ENCODE measurements around the gene MAP3K7CL. TPM values are rescaled to one million over a fixed set of nuclear protein-coding genes. Genes with fewer than 3 reads are reported as not detected.

Gene MAP3K7CL
- polyA plus RNA-seq, 10 donors = 45.2 to 110 (median 72.3) TPM

GRCh38 chr21:29193072-29193471 lies 62.6 kb downstream of the MAP3K7CL start:
- DNase-seq = peak in 1 of 3 donors; percentile 52

DNA sequence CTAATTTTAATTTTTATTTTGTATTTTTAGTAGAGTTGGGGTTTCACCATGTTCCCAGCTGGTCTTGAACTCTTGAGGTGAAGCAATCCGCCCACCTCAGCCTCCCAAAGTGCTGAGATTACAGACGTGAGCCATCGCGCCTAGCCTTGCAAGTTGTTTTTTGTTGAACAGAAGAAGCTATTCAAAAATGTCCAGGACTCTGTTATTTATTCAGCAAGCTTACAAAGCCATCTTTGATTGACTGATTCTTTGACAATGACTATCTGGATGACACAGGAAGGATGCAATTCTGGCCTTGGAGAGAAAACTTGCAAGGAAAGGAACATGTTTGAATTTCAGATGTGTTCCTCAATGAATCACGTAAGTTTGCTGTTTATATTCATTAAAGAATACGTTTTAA lies 63.5 kb downstream of the MAP3K7CL start:
- DNase-seq = no peak

GRCh38 chr21:29194342-29194741 lies 63.9 kb downstream of the MAP3K7CL start:
- no peak for DNase-seq

- DNase-seq = no peak
These were observed 64.4 kb downstream of the MAP3K7CL start for GRCh38 chr21:29194847-29195246.

- DNase-seq = peak in 2 of 3 donors; percentile 61 to 79
These were observed 65.7 kb downstream of the MAP3K7CL start for GRCh38 chr21:29195981-29196669.

DNA sequence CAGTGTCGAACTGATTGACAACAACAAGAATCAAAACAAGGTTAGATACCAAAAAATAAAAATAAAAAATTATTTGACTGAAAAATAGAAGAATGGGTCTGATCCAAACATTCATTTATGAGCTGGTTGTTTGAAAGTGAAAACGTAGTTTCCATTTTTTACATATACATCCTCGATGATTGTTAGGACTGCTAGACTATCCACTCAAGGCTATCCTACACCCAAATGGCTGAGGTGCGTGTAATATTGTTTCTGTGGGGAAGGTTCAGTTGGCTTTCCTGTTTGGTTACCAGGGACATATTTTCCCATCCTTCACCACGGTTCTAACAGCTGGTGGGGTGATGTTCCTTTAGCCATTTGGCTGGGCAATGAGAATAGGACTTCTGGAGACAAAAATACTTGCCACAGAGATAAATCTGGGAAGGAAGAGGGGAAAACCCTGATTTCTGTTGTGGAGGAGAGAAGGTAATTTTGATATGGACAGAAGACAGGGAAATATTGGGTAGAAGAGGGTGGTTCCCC lies 66.3 kb downstream of the MAP3K7CL start:
- DNase-seq = no peak

DNA sequence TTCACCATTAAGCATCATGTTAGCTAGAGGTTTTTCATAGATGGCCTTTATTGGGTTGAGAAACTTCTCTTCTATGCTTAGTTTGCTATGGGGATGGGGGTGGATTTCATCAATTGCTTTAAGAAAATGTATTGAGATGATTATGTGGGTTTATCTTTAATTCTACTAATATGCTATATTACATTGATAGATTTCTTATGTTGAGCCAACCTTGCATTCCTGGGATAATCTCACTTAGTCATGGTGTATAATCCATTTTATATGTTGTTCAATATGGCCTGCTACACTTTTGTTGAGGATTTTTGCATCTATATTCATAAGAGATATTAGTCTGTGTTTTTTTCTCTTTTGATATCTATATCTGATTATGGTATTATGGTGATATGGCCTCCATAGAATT lies 70.7 kb downstream of the MAP3K7CL start:
- DNase-seq = no peak

DNA sequence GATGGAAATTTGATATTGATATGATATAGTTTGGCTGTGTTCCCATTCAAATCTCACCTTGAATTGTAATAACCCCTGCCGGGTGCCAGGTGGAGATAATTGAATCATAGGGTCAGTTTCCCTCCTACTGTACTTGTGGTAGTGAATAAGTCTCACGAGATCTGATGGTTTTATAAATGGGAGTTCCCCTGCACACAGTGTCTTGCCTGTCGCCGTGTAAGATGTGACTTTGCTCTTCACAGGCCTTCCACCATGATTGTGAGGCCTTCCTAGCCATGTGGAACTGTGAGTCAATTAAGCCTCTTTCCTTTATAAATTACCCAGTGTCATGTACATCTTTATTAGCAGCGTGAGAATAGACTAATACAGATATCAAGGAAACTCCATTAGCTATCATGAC lies 74.6 kb downstream of the MAP3K7CL start:
- DNase-seq = no peak

GRCh38 chr21:29205988-29206387 lies 75.5 kb downstream of the MAP3K7CL start:
- no peak for DNase-seq

GRCh38 chr21:29206445-29206844 lies 76.0 kb downstream of the MAP3K7CL start:
- no peak for DNase-seq

DNA sequence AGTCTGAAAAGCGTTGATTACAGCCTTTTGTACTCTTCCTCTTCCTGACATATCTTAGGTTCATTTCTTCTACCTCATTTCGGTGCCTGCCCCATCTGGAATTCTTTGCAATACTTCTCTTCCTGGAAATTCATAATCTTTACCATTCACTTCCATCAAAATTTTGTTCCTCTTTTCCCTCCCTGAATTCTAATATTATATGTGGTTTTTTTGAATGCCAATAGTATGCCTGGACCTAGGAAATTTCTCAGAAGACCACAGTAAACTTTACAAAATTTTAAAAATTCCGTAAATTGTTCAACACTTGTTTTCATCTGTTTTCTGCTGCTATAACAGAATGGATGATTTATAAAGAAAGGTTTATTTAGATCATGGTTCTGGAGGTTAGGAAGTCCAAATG lies 76.8 kb downstream of the MAP3K7CL start:
- DNase-seq = no peak

GRCh38 chr21:29208044-29208681 lies 77.7 kb downstream of the MAP3K7CL start:
- DNase-seq = no peak

GRCh38 chr21:29208682-29209059 lies 78.2 kb downstream of the MAP3K7CL start:
- peak; percentile 54 to 83 (median 78) for DNase-seq

- peak in 1 of 3 donors; percentile 38 for DNase-seq
These were observed 79.3 kb downstream of the MAP3K7CL start for GRCh38 chr21:29209696-29210095.

GRCh38 chr21:29211205-29211604 lies 80.8 kb downstream of the MAP3K7CL start:
- DNase-seq = no peak

DNA sequence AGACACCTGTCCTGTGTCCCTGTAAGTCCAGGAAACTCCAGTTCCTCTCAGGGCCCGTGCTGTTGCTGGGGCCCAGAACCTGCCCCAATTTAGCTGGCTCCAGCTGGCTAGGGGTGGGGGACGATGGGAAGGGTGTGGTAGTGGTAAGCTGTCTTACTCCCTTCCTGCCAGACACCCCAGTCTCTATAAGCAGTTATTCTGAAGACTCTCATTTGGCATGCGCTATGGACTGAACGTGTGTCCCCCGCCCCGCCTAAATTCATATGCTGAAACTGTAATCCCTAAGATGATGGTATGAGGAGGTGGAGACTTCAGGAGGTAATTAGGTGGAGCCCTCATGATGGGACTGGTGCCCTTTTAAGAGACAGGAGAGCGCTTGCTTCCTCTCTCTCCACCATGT lies 82.0 kb downstream of the MAP3K7CL start:
- DNase-seq = no peak

DNA sequence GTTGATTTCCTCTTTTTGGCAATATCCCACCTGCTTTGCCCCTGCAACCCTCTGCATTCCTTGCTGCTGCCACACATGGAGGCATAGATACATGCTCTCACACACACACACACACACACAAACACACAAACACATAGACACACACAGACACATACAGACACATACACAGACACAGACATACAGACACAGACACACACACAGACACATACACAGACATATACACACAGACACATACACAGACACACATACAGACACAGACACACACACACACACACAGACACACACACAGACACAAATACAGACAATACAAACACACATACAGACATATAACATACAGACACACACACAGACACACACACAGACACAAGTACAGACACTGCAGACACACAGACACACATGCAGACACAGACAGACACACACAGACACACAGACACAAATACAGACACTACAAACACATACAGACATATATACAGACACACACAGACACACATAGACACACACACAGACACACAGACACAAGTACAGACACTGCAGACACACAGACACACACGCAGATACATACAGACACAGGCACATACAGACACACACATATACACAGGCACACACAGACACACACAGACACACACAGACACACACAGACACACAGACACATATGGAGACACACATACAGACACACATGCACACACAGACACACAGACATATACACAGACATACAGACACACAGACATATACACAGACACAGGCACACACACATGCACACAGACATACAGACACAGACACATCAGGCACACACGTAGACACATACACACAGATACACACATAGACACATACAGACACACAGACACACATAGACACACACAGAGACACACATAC lies 83.3 kb downstream of the MAP3K7CL start:
- no peak for DNase-seq

DNA sequence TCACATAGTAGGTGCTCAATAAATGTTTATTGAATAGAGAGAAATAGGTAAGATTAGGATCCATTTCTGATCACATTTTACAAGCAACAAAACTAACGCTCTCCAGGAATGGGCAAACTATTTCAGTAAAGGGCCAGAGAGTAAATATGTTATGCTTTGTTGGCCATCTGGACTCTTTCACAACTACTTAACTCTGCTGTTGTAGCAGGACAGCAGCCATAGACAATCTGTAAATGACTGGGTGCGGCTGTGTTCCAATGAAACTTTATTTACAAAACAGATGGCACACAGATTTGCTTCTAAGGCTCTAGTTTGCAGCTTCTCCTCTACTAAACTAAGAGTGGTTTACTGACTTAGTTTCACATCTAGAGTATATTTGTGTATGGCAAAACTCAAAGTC lies 85.3 kb downstream of the MAP3K7CL start:
- DNase-seq = no peak

GRCh38 chr21:29217818-29218291 lies 87.4 kb downstream of the MAP3K7CL start:
- peak in 2 of 3 donors; percentile 83 to 95 for DNase-seq

GRCh38 chr21:29218749-29219148 lies 88.3 kb downstream of the MAP3K7CL start:
- no peak for DNase-seq

GRCh38 chr21:29219165-29219770 lies 88.8 kb downstream of the MAP3K7CL start:
- peak in 1 of 3 donors; percentile 29 for DNase-seq

- DNase-seq = peak in 1 of 3 donors; percentile 77
These were observed 90.9 kb downstream of the MAP3K7CL start for GRCh38 chr21:29221253-29221744.

Data from muscle of back (tissue), 11 donors.